ENCODE measurements around the gene CCDC13. TPM values are rescaled to one million over a fixed set of nuclear protein-coding genes. Genes with fewer than 3 reads are reported as not detected.

CCDC13 gene
- total RNA-seq, 1 experiment from 2014 or later = 2.3 TPM

- Histone ChIP-seq H3K27me3 (ENCODE audit: insufficient read depth, low read length) (no peaks in the 10 kb centered on the region), H4K20me1 (ENCODE audit: insufficient read depth) (no peaks in the 10 kb centered on the region), H2AFZ (ENCODE audit: low read depth, low read length, poor library complexity, severe bottlenecking) (no peak overlapping the region), H3K27ac (ENCODE audit: low read depth, low read length) (no peak overlapping the region), H3K9me3 (ENCODE audit: control insufficient read depth in 1 of 2, insufficient read depth in 1 of 2, low read depth in 1 of 2, low read length in 2 of 2) (no peaks in the 10 kb centered on the region), H3K36me3 (ENCODE audit: control insufficient read depth in 1 of 2, insufficient read depth in 2 of 2, low read length in 2 of 2) (peaks cover 0 to 17% of the 10 kb centered on the region in 2 experiments; a peak in 2 of 4 replicates), H3K4me1 (ENCODE audit: control insufficient read depth in 1 of 2, insufficient read depth in 2 of 2, low read length in 2 of 2) (no peaks in the 10 kb centered on the region), H3K4me3 (replicated peaks in 1 of 2; ENCODE audit: low read depth in 1 of 2, low read length in 2 of 2) (no peak overlapping the region), H3K4me2 (ENCODE audit: low read length) (no peak overlapping the region), H3K9me2 (ENCODE audit: insufficient read depth) (no peaks in the 10 kb centered on the region), H3K9ac (ENCODE audit: low read length) (no peak overlapping the region), H3K79me2 (ENCODE audit: insufficient read depth, low read length) (peaks cover 11% of the 10 kb centered on the region; the same call in 1 of the 2 replicates)
- TF ChIP-seq ELF1 (IDR thresholded peaks at IDR 0.05; ENCODE audit: borderline replicate concordance, low read depth) (no peak), SIN3A (IDR thresholded peaks at IDR 0.05; ENCODE audit: low read depth) (no peak), POLR2AphosphoS5 (IDR thresholded peaks at IDR 0.05; ENCODE audit: low read depth, low read length) (no peak), REST (IDR thresholded peaks at IDR 0.05; ENCODE audit: low read depth) (no peak), JUND (IDR thresholded peaks at IDR 0.05) (no peak), MAX (IDR thresholded peaks at IDR 0.05) (no peak), TCF7L2 (IDR thresholded peaks at IDR 0.05; ENCODE audit: borderline replicate concordance, extremely low read depth, insufficient read depth, insufficient read length) (no peak), RAD21 (IDR thresholded peaks at IDR 0.05; ENCODE audit: low read depth) (peak; percentile 74), CEBPB (IDR thresholded peaks at IDR 0.05; ENCODE audit: low read depth) (0 out of 2 replicates have a peak, but pooled peaks have one; percentile 11), FOSL1 (IDR thresholded peaks at IDR 0.05; ENCODE audit: low read depth) (no peak), CBX3 (IDR thresholded peaks at IDR 0.05; ENCODE audit: low read depth) (no peak), EGR1 (IDR thresholded peaks at IDR 0.05; ENCODE audit: low read depth) (no peak), EZH2phosphoT487 (IDR thresholded peaks at IDR 0.05; ENCODE audit: borderline replicate concordance) (no peak), POLR2A (IDR thresholded peaks at IDR 0.05; ENCODE audit: borderline replicate concordance, extremely low read depth, insufficient read depth, insufficient read length) (no peak), CTCF (IDR thresholded peaks at IDR 0.05 in 2 of 3, conservative IDR thresholded peaks at IDR 0.05 in 1 of 3; ENCODE audit: borderline replicate concordance in 1 of 3, insufficient read depth in 1 of 3, low read depth in 2 of 3, low read length in 2 of 3) (peak; percentile 71 to 78 (median 73); a peak in 5 of 6 replicates), ATF3 (IDR thresholded peaks at IDR 0.05) (no peak)
- ATAC-seq (peak; percentile 88), DNase-seq (ENCODE audit: low read depth, low spot score) (peak; percentile 54)
- intact Hi-C loops (cut with micrococcal nuclease) = loop anchor here (1.0 to 2.0 kb wide), 3 partner anchors 50 to 100 kb away; no protein-coding TSS in a partner anchor
- CTCF ChIA-PET = no interaction called here
- RAD21 ChIA-PET (ENCODE audit: low non-redundant PET in 1 of 2, low total read pairs in 2 of 2, uncharacterized antibody in 2 of 2, unreplicated experiment in 2 of 2) = no interaction called here
- POLR2A ChIA-PET = no interaction called here
- no TSS peak for BruUV-seq (replicated peaks)
Measured at GRCh38 chr3:42780892-42781700, 8.0 kb upstream of the CCDC13 start.

Data from HCT116 (cell line).